DND-41 (cell line): ENCODE measurements around the gene SCGB1A1.

ENCODE experiments used
- CTCF ChIP-seq: IDR thresholded peaks from 2 replicates; pipeline ENCODE4 v1.5.1; 2012; ENCODE audit warnings: borderline replicate concordance, low read length, moderate library complexity, mild to moderate bottlenecking; ENCODE audit not compliant: poor library complexity, severe bottlenecking; ENCODE audit errors: extremely low read depth
- EZH2 ChIP-seq: IDR thresholded peaks from 3 replicates; pipeline ENCODE4 v1.6.1; 2012; ENCODE audit warnings: borderline replicate concordance, low read depth, mild to moderate bottlenecking, moderate library complexity, low read length, inconsistent platforms; ENCODE audit not compliant: severe bottlenecking

DNA sequence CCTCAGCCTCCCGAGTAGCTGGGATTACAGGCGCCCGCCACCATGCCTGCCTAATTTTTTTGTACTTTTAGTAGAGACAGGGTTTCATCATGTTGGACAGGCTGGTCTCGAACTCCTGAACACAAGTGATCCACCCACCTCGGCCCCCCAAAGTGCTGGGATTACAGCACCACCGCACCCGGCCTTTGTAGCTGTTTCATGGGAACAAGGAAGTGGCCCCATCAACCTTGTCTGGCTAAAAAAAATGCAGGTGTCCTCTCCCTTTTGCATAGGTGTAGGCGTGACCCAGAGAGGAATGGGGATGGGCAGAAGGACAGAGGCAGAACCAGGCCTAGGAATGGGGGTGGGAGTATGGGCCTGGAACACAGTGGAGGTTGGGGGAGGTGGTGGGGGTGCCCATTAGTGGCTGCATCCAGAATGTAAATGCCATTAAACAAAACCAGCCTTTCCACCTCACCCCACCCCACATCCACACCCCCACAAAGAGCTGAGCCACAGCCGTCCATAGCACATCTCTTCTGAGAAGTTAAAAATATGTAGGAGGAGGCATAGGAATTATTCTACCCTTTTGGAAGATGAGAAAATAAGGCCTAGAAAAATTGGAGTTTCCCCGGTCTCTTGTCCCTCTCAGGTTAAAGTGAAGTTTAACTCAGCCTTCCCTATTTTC lies 22.8 kb upstream of the SCGB1A1 start:
- TF ChIP-seq CTCF: no peak
- no peak for TF ChIP-seq EZH2
